NB4 (cell line): ENCODE data around the gene PCNT.

Source experiments
- POLR2A ChIP-seq: IDR thresholded peaks from 2 replicates; pipeline ENCODE4 v1.6.1; 2011; ENCODE audit warnings: mild to moderate bottlenecking; ENCODE audit not compliant: insufficient read length; ENCODE audit errors: extremely low read depth
- TF ChIP-seq, protein P1 (sequence below): IDR thresholded peaks from one replicate; pipeline ENCODE4 v1.5.1; 2012; ENCODE audit warnings: low read depth, low read length
- TF ChIP-seq, protein P2 (sequence below): IDR thresholded peaks from 2 replicates; pipeline ENCODE4 v1.6.1; 2011; ENCODE audit warnings: low read depth, low read length

DNA sequence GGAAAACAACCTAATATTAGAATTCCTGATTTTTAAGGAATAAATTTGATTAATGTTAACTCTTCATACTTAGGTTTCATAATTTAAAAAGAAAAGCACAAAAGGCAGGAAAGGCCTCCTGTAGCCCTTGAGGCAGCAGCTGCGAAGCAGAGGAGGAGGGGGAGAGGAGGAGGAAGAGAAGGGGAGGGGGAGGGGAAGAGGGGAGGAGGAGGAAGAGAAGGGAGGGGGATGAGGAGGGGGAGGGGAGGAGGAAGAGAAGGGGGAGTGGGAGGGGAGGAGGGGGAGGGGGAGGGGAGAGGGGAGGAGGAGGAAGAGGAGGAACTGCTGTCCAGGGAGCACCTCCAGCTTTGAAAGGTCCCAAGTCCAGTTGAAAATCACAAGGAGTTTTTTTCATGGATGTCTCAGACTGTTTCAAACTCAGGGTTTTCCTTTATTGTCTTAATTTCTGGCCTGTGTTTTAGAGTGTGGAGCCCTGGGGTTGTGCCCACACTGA, 99.6 kb downstream of the PCNT start:
- TF ChIP-seq, protein P1, sequence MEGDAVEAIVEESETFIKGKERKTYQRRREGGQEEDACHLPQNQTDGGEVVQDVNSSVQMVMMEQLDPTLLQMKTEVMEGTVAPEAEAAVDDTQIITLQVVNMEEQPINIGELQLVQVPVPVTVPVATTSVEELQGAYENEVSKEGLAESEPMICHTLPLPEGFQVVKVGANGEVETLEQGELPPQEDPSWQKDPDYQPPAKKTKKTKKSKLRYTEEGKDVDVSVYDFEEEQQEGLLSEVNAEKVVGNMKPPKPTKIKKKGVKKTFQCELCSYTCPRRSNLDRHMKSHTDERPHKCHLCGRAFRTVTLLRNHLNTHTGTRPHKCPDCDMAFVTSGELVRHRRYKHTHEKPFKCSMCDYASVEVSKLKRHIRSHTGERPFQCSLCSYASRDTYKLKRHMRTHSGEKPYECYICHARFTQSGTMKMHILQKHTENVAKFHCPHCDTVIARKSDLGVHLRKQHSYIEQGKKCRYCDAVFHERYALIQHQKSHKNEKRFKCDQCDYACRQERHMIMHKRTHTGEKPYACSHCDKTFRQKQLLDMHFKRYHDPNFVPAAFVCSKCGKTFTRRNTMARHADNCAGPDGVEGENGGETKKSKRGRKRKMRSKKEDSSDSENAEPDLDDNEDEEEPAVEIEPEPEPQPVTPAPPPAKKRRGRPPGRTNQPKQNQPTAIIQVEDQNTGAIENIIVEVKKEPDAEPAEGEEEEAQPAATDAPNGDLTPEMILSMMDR, result no peak
- no peak for TF ChIP-seq POLR2A
- TF ChIP-seq, protein P2, sequence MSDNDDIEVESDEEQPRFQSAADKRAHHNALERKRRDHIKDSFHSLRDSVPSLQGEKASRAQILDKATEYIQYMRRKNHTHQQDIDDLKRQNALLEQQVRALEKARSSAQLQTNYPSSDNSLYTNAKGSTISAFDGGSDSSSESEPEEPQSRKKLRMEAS, result no peak
